Chondrocyte (in vitro differentiated cells): Measurements from ENCODE around the gene REN. TPM values are rescaled to one million over a fixed set of nuclear protein-coding genes. Genes with fewer than 3 reads are reported as not detected.

ENCODE experiments used
- DNase-seq: peaks from one replicate; pipeline ENCODE4 v3.0.0; 2021; ENCODE audit warnings: mixed read lengths, low spot score
- H3K27ac Mint-ChIP-seq: one replicate; pipeline ENCODE4 v1.8.0; 2021; ENCODE audit warnings: mild to moderate bottlenecking, moderate library complexity, mixed read lengths; ENCODE audit not compliant: unreplicated experiment
- H3K27me3 Mint-ChIP-seq: 2 replicates; pipeline ENCODE4 v1.8.0; 2021; ENCODE audit warnings: low read depth, mixed read lengths
- H3K36me3 Mint-ChIP-seq: 2 replicates; pipeline ENCODE4 v1.8.0; 2021; ENCODE audit warnings: low read depth, mixed read lengths
- H3K4me1 Mint-ChIP-seq: 2 replicates; pipeline ENCODE4 v1.8.0; 2021; ENCODE audit warnings: low read depth, mild to moderate bottlenecking, mixed read lengths
- H3K4me3 Mint-ChIP-seq: one replicate; pipeline ENCODE4 v1.8.0; 2021; ENCODE audit warnings: mild to moderate bottlenecking, moderate library complexity, mixed read lengths; ENCODE audit not compliant: unreplicated experiment
- H3K9me3 Mint-ChIP-seq: 2 replicates; pipeline ENCODE4 v1.8.0; 2021; ENCODE audit warnings: low read depth, mixed read lengths
- CTCF ChIP-seq: fragments of 200-600 bp; sonication (generic); IDR thresholded peaks from 2 replicates; pipeline ENCODE4 v1.5.0; 2021; ENCODE audit warnings: antibody characterized with exemption, mild to moderate bottlenecking, moderate library complexity
- total RNA-seq: library from RNA; stranded (reverse); gene quantifications from 3 replicates; pipeline ENCODE4 v1.2.1, GENCODE V29; 2021

REN gene
- total RNA-seq, 1 donor from 2014 or later = not detected

DNA sequence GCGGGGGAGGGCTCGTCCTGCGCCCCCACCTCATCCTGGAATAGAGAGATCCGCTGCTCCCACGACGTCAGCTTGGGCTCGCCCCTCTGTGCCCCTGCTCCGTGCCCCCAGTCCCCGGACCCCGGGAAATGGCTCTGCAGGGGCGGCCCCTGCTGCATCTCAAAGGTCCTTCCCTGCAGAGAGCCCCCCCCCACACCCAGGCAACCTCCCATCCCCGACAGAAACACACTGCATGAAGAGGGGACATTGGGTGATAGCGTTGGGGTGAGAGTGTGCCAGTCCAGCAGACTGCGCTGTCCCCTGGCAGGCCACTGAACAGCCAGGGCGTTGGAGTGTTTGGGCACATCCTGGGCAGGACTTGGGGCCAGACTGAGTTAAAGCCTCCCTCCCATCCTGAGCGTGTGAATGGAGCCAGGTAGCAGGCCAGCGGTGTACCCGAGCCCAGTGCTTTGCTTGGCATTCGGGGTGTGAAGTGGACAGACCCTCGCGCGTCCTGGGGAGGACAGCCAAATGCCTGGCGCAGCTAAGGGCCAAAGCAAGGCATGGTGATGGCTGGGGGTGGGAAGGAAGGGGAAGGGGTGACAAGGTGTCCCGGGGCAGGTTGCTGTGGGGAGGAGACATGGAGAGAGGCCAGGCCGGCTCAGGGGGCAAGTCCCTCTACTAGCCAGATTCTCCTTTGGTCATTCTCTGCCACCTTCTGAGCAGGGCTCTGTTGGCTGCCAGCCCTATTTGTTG, 13.7 kb downstream of the REN start:
- H3K9me3 Mint-ChIP-seq = no peaks in the 10 kb centered on the region
- no peaks in the 10 kb centered on the region for H3K36me3 Mint-ChIP-seq
- no peak overlapping the region for H3K27ac Mint-ChIP-seq
- no peak for TF ChIP-seq CTCF
- peak overlapping the region; percentile 71 for H3K4me3 Mint-ChIP-seq
- H3K27me3 Mint-ChIP-seq = peaks cover 7% of the 10 kb centered on the region
- peak; percentile 87 for DNase-seq
- peaks cover 15% of the 10 kb centered on the region for H3K4me1 Mint-ChIP-seq

GRCh38 chr1:204151552-204152309, 14.4 kb downstream of the REN start, which contains the start of gene ETNK2:
Gene ETNK2 (minus strand): TSS chr1:204152044. CDS start chr1:204151852, 192 bp downstream.
- no peak for TF ChIP-seq CTCF
- H3K4me1 Mint-ChIP-seq = peaks cover 15% of the 10 kb centered on the region
- no peaks in the 10 kb centered on the region for H3K9me3 Mint-ChIP-seq

DNA sequence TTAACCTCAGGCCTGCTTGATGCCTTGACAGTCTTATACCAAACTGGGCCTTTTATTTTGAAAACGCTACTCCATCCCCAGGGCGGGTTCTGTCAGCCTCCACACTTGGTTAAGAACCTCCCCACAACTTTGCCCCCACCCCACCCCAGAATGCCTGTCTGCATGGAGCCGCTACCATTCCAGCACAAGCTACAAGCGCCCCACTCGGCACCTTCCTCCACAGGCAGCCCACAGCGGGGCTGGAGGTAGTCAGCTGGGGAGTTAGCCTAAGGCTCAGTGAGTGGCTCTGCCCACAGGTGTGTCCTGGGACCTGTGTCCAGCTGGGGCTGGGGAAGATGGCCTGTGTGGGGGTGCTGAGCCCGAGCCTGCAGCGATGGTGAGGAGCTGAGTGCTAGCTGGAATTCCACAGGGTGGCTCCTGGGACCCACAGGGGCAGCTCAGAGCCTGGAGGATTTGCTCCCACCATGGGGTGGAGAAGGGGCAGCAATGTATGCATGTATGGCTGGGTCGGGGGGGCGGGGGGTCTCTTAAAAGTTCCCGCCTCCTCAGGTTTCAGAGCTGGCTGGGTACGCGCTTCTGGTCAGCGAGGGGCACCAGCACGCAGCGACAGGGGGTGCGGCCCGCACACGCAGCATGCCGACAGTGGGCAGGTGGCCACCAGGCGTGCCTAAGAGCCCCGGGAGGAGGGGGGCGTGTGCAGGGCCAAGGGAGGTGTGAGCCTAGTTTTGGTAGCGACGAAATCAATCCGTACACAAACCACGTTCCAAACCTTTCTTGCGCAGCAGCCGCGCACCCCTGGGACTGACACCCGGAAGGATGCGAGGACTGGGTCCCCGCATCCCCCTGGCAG, 15.2 kb downstream of the REN start:
- H3K36me3 Mint-ChIP-seq = no peaks in the 10 kb centered on the region
- peak overlapping the region; percentile 65 for H3K4me3 Mint-ChIP-seq
- TF ChIP-seq CTCF = no peak
- no peaks in the 10 kb centered on the region for H3K27me3 Mint-ChIP-seq
- peak; percentile 85 for DNase-seq
- peak overlapping the region; percentile 49 for H3K27ac Mint-ChIP-seq
- no peaks in the 10 kb centered on the region for H3K9me3 Mint-ChIP-seq
- H3K4me1 Mint-ChIP-seq = peaks cover 15% of the 10 kb centered on the region

More at GRCh38 chr1:204151552-204152309, 14.4 kb downstream of the REN start, which contains the start of gene ETNK2:
- Mint-ChIP-seq H3K27ac (peak within 1 kb of the TSS; percentile 49), H3K36me3 (no peaks in the 10 kb centered on the region), H3K27me3 (peaks cover 2% of the 10 kb centered on the region), H3K4me3 (peak within 1 kb of the TSS; percentile 71)
- DNase-seq = peak; percentile 76

DNA sequence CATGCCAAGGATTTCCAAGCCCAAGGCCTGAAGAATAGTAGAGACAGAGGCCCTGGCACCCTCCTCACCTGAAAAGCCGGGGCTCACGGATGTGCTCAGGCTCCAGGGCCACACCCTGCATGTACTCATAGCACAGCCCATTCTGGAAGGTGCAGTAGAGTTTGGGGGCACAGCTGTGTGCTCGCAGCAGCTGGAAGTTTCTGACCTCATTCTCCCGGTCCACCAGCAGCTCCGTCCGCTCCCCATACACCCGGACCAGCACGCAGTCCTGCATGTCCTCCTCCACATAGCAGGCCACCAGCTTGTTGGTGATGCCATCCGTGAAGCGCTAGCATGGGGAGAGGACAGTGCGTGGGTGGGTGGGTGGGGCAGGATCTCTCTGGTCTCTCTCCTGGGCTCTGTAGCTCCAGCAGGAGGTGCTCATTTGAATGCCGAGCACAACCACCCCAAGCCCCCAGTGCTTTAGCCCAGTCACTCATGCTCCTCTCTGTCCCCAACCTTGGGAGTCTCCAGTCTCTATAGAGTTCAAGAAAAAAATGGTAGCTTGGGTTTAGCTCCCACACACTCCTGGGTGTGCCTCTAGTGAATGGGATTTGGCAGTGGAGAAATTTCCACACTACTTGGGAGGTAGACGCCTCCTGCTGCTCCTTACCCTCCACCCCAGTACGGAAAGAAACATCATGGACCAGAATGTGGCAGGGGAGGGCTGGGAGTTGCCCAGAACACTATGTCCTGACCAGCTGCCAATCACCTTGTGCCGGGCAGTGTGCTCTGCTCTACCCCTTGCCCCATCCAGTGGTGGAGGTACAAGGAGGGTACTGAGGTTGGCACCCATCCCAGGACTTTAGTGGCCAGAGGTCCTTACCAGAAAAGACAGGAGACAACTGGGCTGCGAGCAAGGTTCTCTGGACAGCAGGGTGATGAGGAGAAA, 16.2 kb downstream of the REN start:
- H3K27me3 Mint-ChIP-seq = no peaks in the 10 kb centered on the region
- H3K36me3 Mint-ChIP-seq = peaks cover 1% of the 10 kb centered on the region
- H3K4me1 Mint-ChIP-seq = peaks cover 15% of the 10 kb centered on the region
- H3K9me3 Mint-ChIP-seq = no peaks in the 10 kb centered on the region
- TF ChIP-seq CTCF = no peak
- H3K27ac Mint-ChIP-seq = no peak overlapping the region
- H3K4me3 Mint-ChIP-seq = peak overlapping the region; percentile 43
- peak; percentile 88 for DNase-seq
